ENCODE measurements around the gene STAT5B. TPM values are rescaled to one million over a fixed set of nuclear protein-coding genes. Genes with fewer than 3 reads are reported as not detected.

STAT5B gene
- total RNA-seq, 1 experiment from 2014 or later, result 102 TPM

GRCh38 chr17:42296012-42296411 lies 19.8 kb upstream of the STAT5B start:
- Histone ChIP-seq H3K27ac (ENCODE audit: low read length) (no peak overlapping the region), H3K4me3 (ENCODE audit: low read depth in 2 of 2, low read length in 2 of 2) (no peak overlapping the region), H3K27me3 (ENCODE audit: control insufficient read depth, insufficient read depth, low read length) (no peaks in the 10 kb centered on the region), H3K36me3 (ENCODE audit: control insufficient read depth, insufficient read depth, low read length) (no peaks in the 10 kb centered on the region), H3K4me1 (ENCODE audit: control insufficient read depth, insufficient read depth, low read length) (no peaks in the 10 kb centered on the region; the same call in 1 of the 2 replicates), H3K9me3 (ENCODE audit: control insufficient read depth, insufficient read depth, low read depth, low read length) (no peaks in the 10 kb centered on the region)
- no peak for DNase-seq (ENCODE audit: low read depth, low spot score)
- intact Hi-C loops (cut with micrococcal nuclease; ENCODE audit: unreplicated experiment), result no loop called here
- no TSS peak for BruUV-seq (replicated peaks)
- ATAC-seq, result no peak
- TF ChIP-seq, protein P1, sequence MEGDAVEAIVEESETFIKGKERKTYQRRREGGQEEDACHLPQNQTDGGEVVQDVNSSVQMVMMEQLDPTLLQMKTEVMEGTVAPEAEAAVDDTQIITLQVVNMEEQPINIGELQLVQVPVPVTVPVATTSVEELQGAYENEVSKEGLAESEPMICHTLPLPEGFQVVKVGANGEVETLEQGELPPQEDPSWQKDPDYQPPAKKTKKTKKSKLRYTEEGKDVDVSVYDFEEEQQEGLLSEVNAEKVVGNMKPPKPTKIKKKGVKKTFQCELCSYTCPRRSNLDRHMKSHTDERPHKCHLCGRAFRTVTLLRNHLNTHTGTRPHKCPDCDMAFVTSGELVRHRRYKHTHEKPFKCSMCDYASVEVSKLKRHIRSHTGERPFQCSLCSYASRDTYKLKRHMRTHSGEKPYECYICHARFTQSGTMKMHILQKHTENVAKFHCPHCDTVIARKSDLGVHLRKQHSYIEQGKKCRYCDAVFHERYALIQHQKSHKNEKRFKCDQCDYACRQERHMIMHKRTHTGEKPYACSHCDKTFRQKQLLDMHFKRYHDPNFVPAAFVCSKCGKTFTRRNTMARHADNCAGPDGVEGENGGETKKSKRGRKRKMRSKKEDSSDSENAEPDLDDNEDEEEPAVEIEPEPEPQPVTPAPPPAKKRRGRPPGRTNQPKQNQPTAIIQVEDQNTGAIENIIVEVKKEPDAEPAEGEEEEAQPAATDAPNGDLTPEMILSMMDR (IDR thresholded peaks at IDR 0.05), result no peak
- TF ChIP-seq REST (IDR thresholded peaks at IDR 0.05; ENCODE audit: insufficient read depth in 1 of 2, low read depth in 2 of 2, low read length in 1 of 2) (no peak), SIN3A (IDR thresholded peaks at IDR 0.05; ENCODE audit: borderline replicate concordance, insufficient read depth, low read depth, low read length) (no peak), POLR2AphosphoS5 (IDR thresholded peaks at IDR 0.05; ENCODE audit: low read depth, low read length) (no peak), TCF7L2 (IDR thresholded peaks at IDR 0.05; ENCODE audit: low read depth, low read length) (no peak)
- CTCF ChIA-PET, result no interaction called here
- POLR2A ChIA-PET, result no interaction called here
- in situ Hi-C loops (cut with HindIII; ENCODE audit: low pct_unique_long_range_greater_than_20kb, low sequenced_read_pairs), result no loop called here

GRCh38 chr17:42294469-42295398 lies 18.5 kb upstream of the STAT5B start:
- ATAC-seq (no peak), DNase-seq (ENCODE audit: low read depth, low spot score) (no peak)
- no TSS peak for BruUV-seq (replicated peaks)
- H3K9me3 ChIP-seq (ENCODE audit: control insufficient read depth, insufficient read depth, low read depth, low read length), result no peaks in the 10 kb centered on the region
- in situ Hi-C loops (cut with HindIII; ENCODE audit: low pct_unique_long_range_greater_than_20kb, low sequenced_read_pairs) (no loop called here), intact Hi-C loops (cut with micrococcal nuclease; ENCODE audit: unreplicated experiment) (no loop called here)
- TF ChIP-seq, protein P1 (IDR thresholded peaks at IDR 0.05), result no peak
- TF ChIP-seq REST (IDR thresholded peaks at IDR 0.05; ENCODE audit: insufficient read depth in 1 of 2, low read depth in 2 of 2, low read length in 1 of 2), result no peak
- TF ChIP-seq TCF7L2 (IDR thresholded peaks at IDR 0.05; ENCODE audit: low read depth, low read length), result no peak
- TF ChIP-seq SIN3A (IDR thresholded peaks at IDR 0.05; ENCODE audit: borderline replicate concordance, insufficient read depth, low read depth, low read length), result no peak
- no peak for TF ChIP-seq POLR2AphosphoS5 (IDR thresholded peaks at IDR 0.05; ENCODE audit: low read depth, low read length)
- no peak overlapping the region for H3K27ac ChIP-seq (ENCODE audit: low read length)
- no peaks in the 10 kb centered on the region for H3K36me3 ChIP-seq (ENCODE audit: control insufficient read depth, insufficient read depth, low read length)
- ChIA-PET POLR2A (interaction anchor here (0.6 kb wide), 1 partner anchor 87 kb away, joined by 5 read pairs; no protein-coding TSS in a partner anchor), CTCF (no interaction called here)
- H3K27me3 ChIP-seq (ENCODE audit: control insufficient read depth, insufficient read depth, low read length), result no peaks in the 10 kb centered on the region
- peaks cover 4% of the 10 kb centered on the region; the same call in 1 of the 2 replicates for H3K4me1 ChIP-seq (ENCODE audit: control insufficient read depth, insufficient read depth, low read length)
- no peak overlapping the region for H3K4me3 ChIP-seq (ENCODE audit: low read depth in 2 of 2, low read length in 2 of 2)
